HFF-Myc (cell line): ENCODE data around the gene PIM3.

Experiments used
- DNase-seq: peaks from one replicate; pipeline ENCODE4 v3.0.0-alpha.2; 2011; ENCODE audit warnings: low read depth; ENCODE audit errors: extremely low read depth
- H3K4me3 ChIP-seq: replicated peaks from 2 replicates; pipeline ENCODE4 v1.5.1; 2011; ENCODE audit warnings: low read depth, mild to moderate bottlenecking, control low read depth, low read length
- CTCF ChIP-seq: IDR thresholded peaks from 2 replicates; pipeline ENCODE4 v1.5.1; 2012; ENCODE audit warnings: mild to moderate bottlenecking, low read depth, low read length, control low read depth; ENCODE audit errors: missing control alignments

Gene PIM3

DNA sequence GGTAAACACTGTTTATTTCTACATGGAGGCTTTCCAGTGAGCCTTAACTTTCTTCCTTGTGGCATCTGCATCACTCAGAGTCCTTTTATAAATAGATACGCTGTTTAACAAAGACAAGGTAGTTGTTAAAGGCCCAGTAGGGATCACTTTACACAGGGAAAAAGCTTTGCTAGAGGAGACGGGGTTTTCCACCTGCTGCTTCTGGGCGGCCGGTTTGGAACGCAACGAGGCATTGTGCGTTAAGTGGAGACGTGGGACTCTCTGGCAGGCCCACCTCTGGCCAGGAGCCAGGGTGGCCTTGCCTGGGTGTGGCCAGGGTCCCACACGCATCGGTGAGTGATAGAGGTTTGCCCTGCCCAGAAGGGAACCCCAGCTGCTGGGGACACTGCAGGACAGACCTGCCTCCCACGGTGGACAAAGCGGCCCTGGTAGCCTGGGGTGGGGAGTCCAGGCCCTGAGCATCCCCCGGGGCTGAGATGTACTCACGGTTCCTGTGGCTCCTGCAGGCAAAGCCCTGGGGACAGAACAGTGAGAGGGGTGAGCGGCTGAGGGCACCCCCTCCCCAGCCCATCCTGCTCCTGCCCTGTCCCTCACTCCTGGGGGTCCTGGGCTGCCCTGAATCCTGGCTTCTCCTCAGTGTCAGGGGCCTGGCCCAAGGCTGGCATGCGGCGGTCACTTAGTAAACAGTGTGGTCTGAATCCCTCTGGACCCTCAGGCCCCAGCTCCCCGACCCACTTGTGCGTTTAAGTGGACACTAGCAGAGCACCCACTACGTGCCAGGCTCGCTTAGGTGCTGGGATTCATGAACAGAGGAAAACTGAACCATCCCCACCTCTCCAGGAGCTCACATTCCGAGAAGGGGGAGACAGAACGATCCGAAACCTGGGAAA is 47.8 kb downstream of the PIM3 start:
- no peak for TF ChIP-seq CTCF
- H3K4me3 ChIP-seq = no peak overlapping the region
- DNase-seq = no peak

DNA sequence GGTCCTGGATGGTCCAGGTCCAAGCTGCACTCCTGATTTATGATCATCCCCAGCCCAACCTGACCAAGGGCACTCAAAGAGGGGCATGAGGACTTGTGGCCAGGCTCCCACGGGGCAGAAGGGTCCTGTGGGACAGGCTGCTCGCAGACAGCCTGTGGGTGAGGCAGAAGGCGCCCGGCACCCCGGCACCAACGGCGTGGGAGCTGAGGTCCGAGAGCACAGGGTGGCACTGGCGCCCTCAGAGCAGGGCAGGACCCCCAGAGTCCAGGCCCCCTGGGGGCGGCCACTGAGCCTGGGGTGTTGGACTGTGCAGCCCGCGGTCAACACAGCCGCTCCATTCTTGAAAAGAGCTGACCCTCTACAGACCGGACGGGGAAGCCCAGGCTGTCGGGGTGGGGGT is 48.7 kb downstream of the PIM3 start:
- DNase-seq = no peak
- TF ChIP-seq CTCF = no peak
- H3K4me3 ChIP-seq = no peak overlapping the region

- TF ChIP-seq CTCF = no peak
- no peak for DNase-seq
- H3K4me3 ChIP-seq = no peak overlapping the region
Measured at GRCh38 chr22:50009765-50010675, 49.4 kb downstream of the PIM3 start.

DNA sequence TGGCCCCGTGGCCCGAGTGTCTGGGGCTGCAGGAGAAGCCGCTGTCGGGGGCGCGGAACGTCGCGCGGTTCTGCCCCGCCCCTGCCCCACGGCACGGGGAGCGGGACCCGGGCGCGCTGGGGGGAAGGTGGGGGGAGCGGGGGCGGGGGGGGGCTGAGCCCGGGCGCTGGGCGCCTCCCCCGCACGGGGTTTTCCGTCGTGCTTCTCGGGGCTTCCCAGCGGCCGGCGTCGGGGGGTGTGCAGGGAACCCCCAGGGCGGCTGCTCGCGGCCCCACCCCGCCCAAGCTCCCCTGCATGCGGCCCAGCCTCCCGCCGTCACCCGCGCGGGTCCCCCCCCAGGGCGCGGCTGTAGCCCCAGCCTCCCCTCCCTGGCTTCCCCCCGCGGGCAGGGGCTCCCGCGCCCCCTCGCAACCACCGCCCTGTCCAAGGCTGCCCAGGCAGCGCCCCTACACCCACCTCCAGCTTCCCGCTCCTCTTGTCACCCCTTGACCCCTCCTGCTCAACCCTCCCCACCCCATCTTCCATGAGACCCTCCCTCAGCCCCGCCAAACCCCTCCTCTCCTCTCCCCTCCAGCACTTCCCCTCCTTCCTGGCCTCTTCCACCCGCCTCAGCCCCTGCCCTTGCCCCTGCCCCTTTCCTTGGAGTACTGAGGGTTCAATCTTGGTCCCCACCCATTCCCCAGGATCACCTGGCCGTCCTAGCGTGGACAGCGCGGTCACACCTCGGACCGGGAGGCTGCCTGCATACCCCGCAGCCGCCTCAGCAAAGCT is 50.3 kb downstream of the PIM3 start:
- TF ChIP-seq CTCF = no peak
- DNase-seq = no peak
- H3K4me3 ChIP-seq = no peak overlapping the region

DNA sequence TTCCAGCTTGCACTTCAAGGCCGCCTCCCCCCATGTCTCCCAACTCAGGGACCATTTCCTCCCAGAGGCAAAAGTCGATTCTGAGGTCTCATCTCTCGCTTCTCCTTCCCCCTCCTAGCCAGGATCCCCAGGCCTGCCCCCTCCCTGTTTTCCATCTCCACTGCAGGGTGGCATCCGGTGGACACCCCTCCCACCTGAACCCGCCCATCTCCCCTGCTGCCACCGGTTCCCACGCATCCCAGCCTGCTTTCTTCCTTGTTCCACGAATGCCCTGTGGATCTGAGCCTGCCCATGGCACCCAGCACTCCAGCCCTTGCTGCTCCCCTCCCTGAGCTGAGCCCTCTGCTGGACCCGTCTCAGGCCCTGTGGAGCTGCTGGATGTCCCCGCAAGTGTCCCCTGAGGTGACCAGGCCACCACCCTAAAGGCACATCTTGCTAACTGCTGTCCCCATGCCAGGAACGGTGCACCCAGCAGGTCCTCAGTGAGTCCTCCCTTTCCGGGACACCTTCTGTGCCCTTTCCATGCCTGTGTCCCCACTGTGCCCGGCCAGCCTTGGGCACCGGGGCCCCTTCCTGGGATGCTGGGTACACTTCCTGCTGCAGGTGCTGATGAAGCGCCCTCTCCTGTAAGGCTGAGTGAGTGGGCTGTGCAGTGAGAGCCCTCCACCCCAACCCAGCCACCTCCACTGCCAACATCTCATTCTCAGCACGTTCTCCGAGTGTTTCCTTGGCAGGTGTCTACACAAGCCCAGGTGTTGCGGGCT is 51.1 kb downstream of the PIM3 start:
- no peak overlapping the region for H3K4me3 ChIP-seq
- no peak for DNase-seq
- no peak for TF ChIP-seq CTCF
